ENCODE data around the gene KCNQ1.

GRCh38 chr11:2667940-2668339 is 223.1 kb downstream of the KCNQ1 start:
- TF ChIP-seq MYNN (CRISPR knock-in tag; IDR thresholded peaks at IDR 0.05; ENCODE audit: low read depth) (no peak), HDAC6 (IDR thresholded peaks at IDR 0.05; ENCODE audit: low read depth, low read length) (no peak), ZNF891 (CRISPR knock-in tag; IDR thresholded peaks at IDR 0.05) (no peak), ZNF768 (CRISPR knock-in tag; IDR thresholded peaks at IDR 0.05) (no peak), TBX2 (CRISPR knock-in tag; IDR thresholded peaks at IDR 0.05; ENCODE audit: borderline replicate concordance) (no peak), TP53 (CRISPR knock-in tag; conservative IDR thresholded peaks at IDR 0.05) (no peak), PBX3 (CRISPR knock-in tag; IDR thresholded peaks at IDR 0.05; ENCODE audit: borderline replicate concordance) (no peak), FOXP1 (IDR thresholded peaks at IDR 0.05) (no peak), FOXP1 (CRISPR knock-in tag; IDR thresholded peaks at IDR 0.05) (no peak), CERS6 (CRISPR knock-in tag; IDR thresholded peaks at IDR 0.05) (no peak)

Measured in HepG2 (cell line).